ENCODE measurements around the gene RAB37.

DNA sequence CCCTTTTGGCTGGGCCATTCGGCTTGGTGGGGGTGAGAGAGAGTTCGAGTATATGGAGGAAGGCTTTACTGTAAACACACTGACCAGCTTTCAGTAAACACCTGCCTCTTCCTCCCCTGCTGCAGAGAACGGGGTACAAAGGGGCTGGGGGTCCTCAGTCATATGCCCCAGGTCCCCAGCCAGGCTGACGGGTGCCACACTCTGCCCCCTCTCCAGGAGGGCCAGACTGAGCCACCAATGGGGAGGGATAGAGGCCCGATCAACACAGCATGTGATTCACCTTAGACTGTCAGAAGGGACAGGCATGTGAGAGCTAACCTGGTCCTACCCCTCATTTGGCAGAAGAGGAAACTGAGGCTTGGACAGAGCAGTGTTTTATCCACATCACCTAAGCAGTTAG is 24.4 kb downstream of the RAB37 start:
- TF ChIP-seq SPI1 (IDR thresholded peaks at IDR 0.05; ENCODE audit: low read depth, low read length) (no peak), POLR2A (IDR thresholded peaks at IDR 0.05; ENCODE audit: low read depth, low read length) (no peak), POLR2AphosphoS5 (IDR thresholded peaks at IDR 0.05; ENCODE audit: low read depth, low read length) (no peak), TAF1 (IDR thresholded peaks at IDR 0.05; ENCODE audit: low read depth, low read length) (no peak), POU2F2 (IDR thresholded peaks at IDR 0.05; ENCODE audit: low read depth, low read length) (no peak), PAX5 (IDR thresholded peaks at IDR 0.05; ENCODE audit: insufficient read depth, low read length, severe bottlenecking) (no peak)

All from GM12891 (cell line).